GM03348 (cell line): ENCODE data around the gene PTPRM.
"Not testable (repeated sequence)": the region's sequence is repeated elsewhere in the genome, so short reads cannot be mapped to it uniquely, and the experiment has no call there.

Experiments
- DNase-seq: peaks from one replicate; pipeline ENCODE4 v3.0.0; 2012; ENCODE audit warnings: low spot score

Gene PTPRM

GRCh38 chr18:8431036-8431435, 863.9 kb downstream of the PTPRM start:
- DNase-seq = no peak

DNA sequence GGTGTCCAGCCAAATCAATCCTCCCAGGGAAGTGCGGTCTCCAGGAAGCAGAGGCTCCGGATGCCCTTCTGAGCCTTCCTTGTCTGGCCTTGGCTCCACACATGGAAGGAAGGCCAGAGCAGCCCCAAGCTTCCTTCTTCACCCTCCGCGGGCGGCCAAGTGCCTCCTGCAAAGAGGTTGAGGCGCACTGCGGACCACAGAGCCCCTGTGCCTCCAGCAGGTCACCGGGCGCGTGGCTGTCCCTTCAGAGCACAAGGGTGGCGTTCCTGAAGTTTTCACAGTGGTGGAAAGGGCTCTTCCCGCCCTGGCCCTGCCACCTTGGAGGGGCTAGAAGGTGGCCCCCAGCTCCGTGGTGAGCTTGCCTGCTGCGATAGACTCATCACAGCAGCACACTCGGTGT, 866.2 kb downstream of the PTPRM start:
- DNase-seq = no peak

DNA sequence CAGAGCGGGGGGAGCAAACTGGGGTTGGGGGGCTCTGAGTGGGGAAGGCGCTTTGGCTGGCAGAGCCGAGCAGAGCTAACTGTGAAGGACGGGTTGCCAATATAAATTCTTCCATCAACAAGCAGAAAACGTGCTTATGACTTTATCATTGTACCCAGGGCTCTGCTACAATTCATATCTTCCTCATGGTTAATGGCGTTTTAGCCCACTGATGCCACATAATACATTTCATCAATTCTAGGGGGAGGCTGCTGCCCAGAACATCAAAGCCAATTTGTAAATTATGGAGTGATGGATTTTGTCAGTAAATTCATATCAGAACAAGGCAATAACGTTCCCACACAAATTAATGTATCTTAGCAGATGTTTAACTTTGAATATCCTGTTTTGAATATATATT, 866.7 kb downstream of the PTPRM start:
- no peak for DNase-seq

GRCh38 chr18:8435376-8435775, 868.3 kb downstream of the PTPRM start:
- no peak for DNase-seq

- DNase-seq = no peak
These were observed 871.9 kb downstream of the PTPRM start for GRCh38 chr18:8439055-8439454.

GRCh38 chr18:8443505-8443904, 876.4 kb downstream of the PTPRM start:
- DNase-seq = no peak

DNA sequence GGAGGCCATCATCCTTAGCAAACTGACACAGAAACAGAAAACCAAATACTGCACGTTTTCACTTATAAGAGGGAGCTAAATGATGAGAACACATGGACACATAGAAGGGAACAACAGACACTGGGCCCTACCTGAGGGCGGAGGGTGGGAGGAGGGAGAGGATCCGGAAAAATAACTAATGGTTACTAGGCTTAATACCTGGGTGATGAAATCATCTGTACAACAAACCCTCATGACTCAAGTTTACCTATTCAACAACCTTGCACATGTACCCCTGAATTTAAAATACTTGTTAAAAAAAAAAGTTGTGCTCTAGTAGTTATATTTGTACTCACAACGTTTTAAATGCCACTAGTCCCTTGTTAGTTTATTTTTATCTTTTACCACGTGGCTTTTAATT, 879.8 kb downstream of the PTPRM start:
- not testable (repeated sequence) for DNase-seq

- DNase-seq = no peak
These were observed 881.0 kb downstream of the PTPRM start for GRCh38 chr18:8448130-8448529.

DNA sequence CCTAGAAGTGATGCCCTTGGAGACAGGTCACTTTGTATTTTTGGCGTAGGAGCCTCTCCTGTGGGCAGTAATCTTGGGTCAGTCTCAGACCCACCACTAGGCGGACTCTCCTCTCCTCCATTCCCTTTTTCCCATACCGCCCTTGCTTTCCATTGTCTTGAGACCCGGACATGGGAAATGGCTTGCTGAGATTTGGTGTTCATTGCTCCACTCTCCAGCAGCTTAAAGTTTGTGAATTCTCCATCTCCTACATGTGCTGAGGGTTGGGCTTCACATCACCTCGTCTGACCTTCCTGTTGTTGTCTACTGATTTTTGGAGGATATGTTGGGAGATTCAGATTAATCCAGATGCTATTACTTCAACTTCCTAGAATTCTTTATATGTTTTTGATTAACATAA, 882.9 kb downstream of the PTPRM start:
- no peak for DNase-seq

DNA sequence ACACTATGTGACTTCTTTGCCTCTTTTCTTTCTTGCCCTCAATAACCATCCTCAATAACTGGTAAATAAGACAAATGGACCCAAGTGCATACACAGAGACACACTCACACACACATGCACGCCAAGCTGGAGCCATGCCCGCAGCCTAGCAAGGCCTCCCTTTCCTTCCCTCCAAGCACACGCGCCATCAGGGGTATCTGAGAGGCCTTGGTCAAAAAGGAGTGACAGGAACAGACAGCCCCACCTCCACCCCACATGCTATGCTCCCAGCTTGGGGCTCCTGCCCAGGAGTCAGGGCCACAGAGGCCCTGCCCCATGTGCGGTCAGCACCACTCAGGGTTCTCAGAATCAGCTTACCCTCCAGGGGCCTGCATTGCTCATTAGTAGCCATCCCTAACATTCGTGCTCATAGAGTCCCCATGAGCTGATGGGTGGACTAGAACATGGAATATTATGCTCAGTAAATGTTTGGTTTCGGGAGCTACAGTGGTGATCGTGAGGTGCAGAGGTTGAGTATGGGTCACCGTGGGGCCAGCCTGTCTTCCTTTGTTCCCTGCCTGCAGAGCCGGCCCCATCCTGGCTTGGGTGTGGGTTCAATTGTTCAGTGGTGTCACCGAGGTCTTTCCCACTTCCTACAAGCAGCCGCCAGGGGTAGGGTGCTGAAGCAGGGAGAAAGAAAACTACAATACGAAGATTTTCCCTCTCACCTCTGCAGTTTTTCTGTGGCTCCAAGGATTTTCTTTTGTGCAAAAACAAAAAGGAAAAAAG, 884.0 kb downstream of the PTPRM start:
- DNase-seq = no peak

- no peak for DNase-seq
These were observed 886.4 kb downstream of the PTPRM start for GRCh38 chr18:8453528-8453927.

GRCh38 chr18:8454136-8454535, 887.0 kb downstream of the PTPRM start:
- no peak for DNase-seq

DNA sequence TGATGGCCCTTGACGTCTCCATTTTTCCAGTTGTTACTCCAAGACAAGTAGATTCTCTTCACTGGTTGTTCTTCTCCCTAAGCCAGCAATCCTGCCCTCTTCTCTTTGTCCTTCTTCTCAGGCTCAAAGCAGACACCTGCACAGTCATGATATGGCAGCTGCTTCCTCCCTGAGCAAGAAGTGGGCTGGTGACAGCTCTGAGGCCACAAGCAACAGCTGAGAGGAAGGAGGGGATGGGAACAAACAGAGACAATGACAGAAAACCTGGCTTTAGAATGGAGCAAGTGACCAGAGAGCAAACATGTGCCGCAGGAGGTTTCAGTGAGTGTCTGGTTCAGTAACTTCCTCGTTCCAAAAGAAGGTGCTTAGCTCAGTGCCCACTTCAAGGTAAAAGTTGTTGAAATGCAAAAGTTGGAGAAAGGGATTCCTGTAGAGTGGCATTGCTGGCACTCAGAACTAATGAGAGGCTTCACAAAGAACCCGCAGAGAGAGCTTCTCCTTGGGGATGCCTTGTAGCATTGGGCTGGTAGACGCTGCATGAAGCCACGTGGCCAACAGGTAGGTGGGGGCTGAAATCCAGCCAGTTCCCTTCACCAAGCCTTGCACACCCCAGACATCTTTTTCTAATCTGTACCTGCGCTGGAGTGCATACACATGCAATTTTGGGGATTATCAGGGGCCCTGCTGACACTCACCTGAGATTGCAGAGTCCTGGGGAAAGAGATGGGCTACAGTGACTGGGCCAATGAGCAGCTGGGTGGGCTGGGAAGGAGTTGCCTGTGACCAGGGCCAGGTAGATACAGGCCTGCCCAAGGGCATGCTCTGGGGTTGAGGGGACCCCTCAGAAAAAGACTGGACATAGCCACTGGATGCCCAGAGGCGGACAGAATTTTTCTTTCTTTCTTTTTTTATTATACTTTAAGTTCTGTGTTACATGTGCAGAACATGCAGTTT, 888.8 kb downstream of the PTPRM start:
- no peak for DNase-seq
